Activated T-cell treated with anti-CD3 and anti-CD28 coated beads, Interleukin-2, amount 50 U/mL, for 4 hours (primary cell): ENCODE results near the gene SLC9A8. TPM values are rescaled to one million over a fixed set of nuclear protein-coding genes. Genes with fewer than 3 reads are reported as not detected.

Source experiments
- ATAC-seq, 2 donors: fragments of 200-7000 bp; cut with Tn5 transposase; one replicate each; pipeline ENCODE4 v1.10.0; 2021
- DNase-seq: peaks from one replicate; pipeline ENCODE4 v3.0.0-alpha.2; 2020
- H3K27me3 Mint-ChIP-seq: one replicate; pipeline ENCODE4 v1.8.0; 2021; ENCODE audit warnings: low read depth, mixed read lengths
- H3K36me3 Mint-ChIP-seq: one replicate; pipeline ENCODE4 v1.8.0; 2022; ENCODE audit warnings: mixed read lengths; ENCODE audit not compliant: insufficient read depth
- H3K4me1 Mint-ChIP-seq: one replicate; pipeline ENCODE4 v1.8.0; 2021; ENCODE audit warnings: low read depth, mixed read lengths
- H3K4me3 Mint-ChIP-seq: one replicate; pipeline ENCODE4 v1.8.0; 2021; ENCODE audit warnings: mild to moderate bottlenecking, moderate library complexity, mixed read lengths
- H3K9me3 Mint-ChIP-seq: one replicate; pipeline ENCODE4 v1.8.0; 2021; ENCODE audit warnings: mixed read lengths
- total RNA-seq, 3 donors: library from RNA; stranded (reverse); gene quantifications; one replicate each; pipeline ENCODE4 v1.2.1, GENCODE V29; 2021

The SLC9A8 gene
- total RNA-seq, 3 donors from 2014 or later = 11.9 to 16.4 (median 13.2) TPM

GRCh38 chr20:49878977-49879376 lies 66.3 kb downstream of the SLC9A8 start:
- DNase-seq (no peak), ATAC-seq (no peak)
- Mint-ChIP-seq H3K36me3 (peaks cover 31% of the 10 kb centered on the region), H3K4me1 (no peaks in the 10 kb centered on the region), H3K27me3 (no peaks in the 10 kb centered on the region), H3K4me3 (no peak overlapping the region), H3K9me3 (no peaks in the 10 kb centered on the region)

- no peaks in the 10 kb centered on the region for H3K9me3 Mint-ChIP-seq
- H3K27me3 Mint-ChIP-seq = no peaks in the 10 kb centered on the region
- no peaks in the 10 kb centered on the region for H3K4me1 Mint-ChIP-seq
- ATAC-seq = no peak
- H3K36me3 Mint-ChIP-seq = peaks cover 27% of the 10 kb centered on the region
- no peak overlapping the region for H3K4me3 Mint-ChIP-seq
- DNase-seq = no peak
Measured at GRCh38 chr20:49880177-49880576, 67.5 kb downstream of the SLC9A8 start.

GRCh38 chr20:49880724-49881445 lies 68.3 kb downstream of the SLC9A8 start:
- Mint-ChIP-seq H3K4me3 (no peak overlapping the region), H3K4me1 (no peaks in the 10 kb centered on the region), H3K36me3 (peaks cover 27% of the 10 kb centered on the region), H3K9me3 (no peaks in the 10 kb centered on the region), H3K27me3 (no peaks in the 10 kb centered on the region)
- ATAC-seq = no peak
- DNase-seq = no peak

- DNase-seq (no peak), ATAC-seq (no peak)
- Mint-ChIP-seq H3K4me1 (no peaks in the 10 kb centered on the region), H3K4me3 (no peak overlapping the region), H3K9me3 (no peaks in the 10 kb centered on the region), H3K36me3 (peaks cover 30% of the 10 kb centered on the region), H3K27me3 (no peaks in the 10 kb centered on the region)
Measured at GRCh38 chr20:49882171-49882970, 69.7 kb downstream of the SLC9A8 start.

- H3K4me1 Mint-ChIP-seq = no peaks in the 10 kb centered on the region
- ATAC-seq (no peak), DNase-seq (no peak)
- H3K27me3 Mint-ChIP-seq = no peaks in the 10 kb centered on the region
- H3K36me3 Mint-ChIP-seq = peaks cover 27% of the 10 kb centered on the region
- H3K9me3 Mint-ChIP-seq = no peaks in the 10 kb centered on the region
- H3K4me3 Mint-ChIP-seq = no peak overlapping the region
Measured at GRCh38 chr20:49883246-49883802, 70.7 kb downstream of the SLC9A8 start.

- Mint-ChIP-seq H3K36me3 (peaks cover 30% of the 10 kb centered on the region), H3K9me3 (no peaks in the 10 kb centered on the region), H3K4me1 (no peaks in the 10 kb centered on the region), H3K4me3 (no peak overlapping the region), H3K27me3 (no peaks in the 10 kb centered on the region)
- ATAC-seq (no peak), DNase-seq (no peak)
Measured at GRCh38 chr20:49885558-49886332, 73.1 kb downstream of the SLC9A8 start.

- Mint-ChIP-seq H3K4me1 (no peaks in the 10 kb centered on the region), H3K4me3 (no peak overlapping the region), H3K36me3 (peaks cover 30% of the 10 kb centered on the region), H3K27me3 (no peaks in the 10 kb centered on the region), H3K9me3 (no peaks in the 10 kb centered on the region)
- ATAC-seq = no peak
- no peak for DNase-seq
Measured at GRCh38 chr20:49886571-49887213, 74.1 kb downstream of the SLC9A8 start.

- Mint-ChIP-seq H3K9me3 (no peaks in the 10 kb centered on the region), H3K4me3 (no peak overlapping the region), H3K4me1 (no peaks in the 10 kb centered on the region), H3K27me3 (no peaks in the 10 kb centered on the region), H3K36me3 (peaks cover 23% of the 10 kb centered on the region)
- DNase-seq (no peak), ATAC-seq (no peak)
Measured at GRCh38 chr20:49887251-49888211, 74.9 kb downstream of the SLC9A8 start.

- peaks cover 23% of the 10 kb centered on the region for H3K36me3 Mint-ChIP-seq
- DNase-seq (peak; percentile 47), ATAC-seq (peak; percentile 45 to 59)
- H3K27me3 Mint-ChIP-seq = no peaks in the 10 kb centered on the region
- H3K4me3 Mint-ChIP-seq = no peak overlapping the region
- H3K4me1 Mint-ChIP-seq = peaks cover 6% of the 10 kb centered on the region
- H3K9me3 Mint-ChIP-seq = no peaks in the 10 kb centered on the region
Measured at GRCh38 chr20:49888212-49889000, 75.8 kb downstream of the SLC9A8 start.

GRCh38 chr20:49889001-49889934 lies 76.6 kb downstream of the SLC9A8 start:
- no peaks in the 10 kb centered on the region for H3K9me3 Mint-ChIP-seq
- ATAC-seq (no peak), DNase-seq (no peak)
- H3K36me3 Mint-ChIP-seq = peaks cover 19% of the 10 kb centered on the region
- H3K4me1 Mint-ChIP-seq = peaks cover 14% of the 10 kb centered on the region
- no peaks in the 10 kb centered on the region for H3K27me3 Mint-ChIP-seq
- H3K4me3 Mint-ChIP-seq = no peak overlapping the region

GRCh38 chr20:49889935-49890333 lies 77.3 kb downstream of the SLC9A8 start:
- ATAC-seq = no peak
- Mint-ChIP-seq H3K4me3 (no peak overlapping the region), H3K36me3 (peaks cover 17% of the 10 kb centered on the region), H3K9me3 (no peaks in the 10 kb centered on the region), H3K27me3 (no peaks in the 10 kb centered on the region), H3K4me1 (peaks cover 16% of the 10 kb centered on the region)
- DNase-seq = no peak
